HuH-7 (cell line): Measurements from ENCODE around the gene HTR7.

Experiments used
- DNase-seq: peaks from one replicate; pipeline ENCODE4 v3.0.0; 2011; ENCODE audit warnings: low spot score

Gene HTR7

GRCh38 chr10:90740265-90740664 lies 117.6 kb downstream of the HTR7 start:
- no peak for DNase-seq

- DNase-seq: no peak
Observed at GRCh38 chr10:90738885-90739284, 119.0 kb downstream of the HTR7 start.

- DNase-seq: no peak
Observed at GRCh38 chr10:90734415-90734814, 123.4 kb downstream of the HTR7 start.

- no peak for DNase-seq
Observed at GRCh38 chr10:90732581-90732980, 125.3 kb downstream of the HTR7 start.

- no peak for DNase-seq
Observed at GRCh38 chr10:90723416-90724068, 134.3 kb downstream of the HTR7 start.

GRCh38 chr10:90722832-90723231 lies 135.0 kb downstream of the HTR7 start:
- DNase-seq: no peak

GRCh38 chr10:90718182-90718581 lies 139.7 kb downstream of the HTR7 start:
- no peak for DNase-seq

GRCh38 chr10:90712529-90712928 lies 145.3 kb downstream of the HTR7 start:
- DNase-seq: no peak

GRCh38 chr10:90709727-90710126 lies 148.1 kb downstream of the HTR7 start:
- no peak for DNase-seq

- no peak for DNase-seq
Observed at GRCh38 chr10:90707657-90708056, 150.2 kb downstream of the HTR7 start.

GRCh38 chr10:90701428-90701827 lies 156.4 kb downstream of the HTR7 start:
- no peak for DNase-seq

GRCh38 chr10:90695915-90696676 lies 161.7 kb downstream of the HTR7 start:
- no peak for DNase-seq
